GM20000 (cell line): ENCODE measurements around the gene ODF2.

Source experiments
- DNase-seq: peaks from one replicate; pipeline ENCODE4 v3.0.0; 2012; ENCODE audit warnings: low spot score
- CTCF ChIP-seq: IDR thresholded peaks from 2 replicates; pipeline ENCODE4 v1.5.1; 2012; ENCODE audit warnings: mild to moderate bottlenecking, control low read depth; ENCODE audit errors: extremely low read depth, missing control alignments

The ODF2 gene

DNA sequence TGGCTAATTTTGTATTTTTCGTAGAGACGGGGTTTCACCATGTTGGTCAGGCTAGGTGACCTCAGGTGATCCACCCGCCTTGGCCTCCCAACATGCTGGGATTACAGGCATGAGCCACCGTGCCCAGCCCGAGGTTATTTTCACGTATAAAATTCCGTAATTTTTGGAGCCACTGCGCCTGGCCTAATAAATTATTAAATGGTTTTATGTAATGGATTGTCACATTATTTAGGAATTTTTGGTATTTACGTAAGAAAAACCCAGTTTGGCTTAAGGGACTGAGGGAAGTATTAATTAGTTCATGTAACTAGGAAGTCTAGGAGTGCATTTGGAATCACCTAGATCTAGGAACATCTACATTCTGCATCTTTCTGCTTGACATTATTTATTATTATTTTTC lies 57.0 kb downstream of the ODF2 start:
- DNase-seq, result no peak
- no peak for TF ChIP-seq CTCF

GRCh38 chr9:128521956-128522355 lies 66.2 kb downstream of the ODF2 start:
- TF ChIP-seq CTCF, result no peak
- DNase-seq, result no peak

- no peak for TF ChIP-seq CTCF
- no peak for DNase-seq
Measured at GRCh38 chr9:128523199-128523925, 67.6 kb downstream of the ODF2 start.

- no peak for DNase-seq
- TF ChIP-seq CTCF, result no peak
Measured at GRCh38 chr9:128526720-128527119, 70.9 kb downstream of the ODF2 start.

DNA sequence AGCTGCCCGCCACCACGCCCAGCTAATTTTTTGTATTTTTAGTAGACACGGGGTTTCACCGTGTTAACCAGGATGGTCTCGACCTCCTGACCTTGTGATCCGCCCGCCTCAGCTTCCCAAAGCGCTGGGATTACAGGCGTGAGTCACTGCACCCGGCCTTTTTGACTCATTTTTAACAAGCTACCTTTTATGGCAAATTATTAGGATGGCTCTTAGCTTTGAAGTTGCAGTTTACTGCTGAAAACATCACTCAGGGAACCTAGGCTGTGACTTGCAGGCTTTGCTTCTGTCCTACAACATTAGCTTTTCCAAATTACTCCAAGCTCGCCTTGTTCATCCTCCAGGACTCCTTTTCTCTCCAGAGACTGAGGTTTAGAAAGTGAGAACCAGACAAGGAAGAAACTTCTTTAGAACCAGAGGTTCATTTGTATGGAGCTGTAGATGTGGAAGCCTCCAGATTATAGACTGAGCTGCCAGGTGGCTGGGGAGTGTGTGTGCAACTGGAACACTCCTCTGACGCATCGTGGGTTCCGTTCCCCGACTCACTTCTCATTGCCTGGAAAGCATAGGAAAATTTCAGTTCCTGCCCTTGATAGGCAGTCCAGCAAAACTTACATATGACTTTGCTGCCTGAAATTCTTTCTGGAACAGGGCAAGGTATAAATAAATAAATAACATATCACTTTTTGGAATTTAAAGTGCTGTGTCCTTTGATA lies 72.8 kb downstream of the ODF2 start:
- DNase-seq, result no peak
- TF ChIP-seq CTCF, result no peak

- no peak for TF ChIP-seq CTCF
- no peak for DNase-seq
Measured at GRCh38 chr9:128529191-128529590, 73.4 kb downstream of the ODF2 start.

GRCh38 chr9:128532581-128532980 lies 76.8 kb downstream of the ODF2 start:
- no peak for DNase-seq

More at GRCh38 chr9:128532581-128532980, 76.8 kb downstream of the ODF2 start:
- TF ChIP-seq CTCF, result no peak
